ENCODE measurements around the gene PNLIP. TPM values are rescaled to one million over a fixed set of nuclear protein-coding genes. Genes with fewer than 3 reads are reported as not detected.

Gene PNLIP
- total and polyA plus RNA-seq, 9 of the 15 experiments (the other 6 are each of a cell fraction or from before 2014, with no cell fraction given) = 0.69 TPM; not detected in 8

DNA sequence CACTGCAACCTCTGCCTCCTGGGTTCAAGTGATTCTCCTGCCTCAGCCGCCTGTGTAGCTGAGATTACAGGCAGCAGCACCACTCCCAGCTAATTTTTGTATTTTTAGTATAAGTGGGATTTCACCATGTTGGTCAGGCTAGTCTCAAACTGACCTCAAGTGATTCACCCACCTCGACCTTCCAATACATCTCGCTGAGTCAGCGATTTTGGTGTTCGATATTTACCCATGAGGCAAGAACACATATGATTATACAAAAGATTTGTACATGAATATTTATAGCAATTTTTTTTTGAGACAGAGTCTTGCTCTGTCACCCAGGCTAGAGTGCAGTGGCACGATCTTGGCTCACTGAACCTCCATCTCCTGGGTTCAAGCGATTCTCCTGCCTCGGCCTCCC is 19.8 kb downstream of the PNLIP start:
- DNase-seq (ENCODE audit: extremely low read depth in 1 of 4, low spot score in 3 of 4) (no peak), FAIRE-seq (no peak), ATAC-seq (no peak)
- H3K36me3 ChIP-seq (ENCODE audit: control insufficient read depth, insufficient read depth, low read length) = no peaks in the 10 kb centered on the region
- no peaks in the 10 kb centered on the region for H3K9me3 ChIP-seq (replicated peaks; ENCODE audit: control insufficient read depth, insufficient read depth, low read depth, low read length)
- no peak overlapping the region for H3K4me2 ChIP-seq (ENCODE audit: insufficient read depth, low read length)
- no peaks in the 10 kb centered on the region for H3K27me3 ChIP-seq (ENCODE audit: control insufficient read depth in 2 of 2, insufficient read depth in 2 of 2, low read length in 2 of 2)
- H3K79me2 ChIP-seq (ENCODE audit: control insufficient read depth, insufficient read depth, low read length) = no peaks in the 10 kb centered on the region
- no peak overlapping the region for H3K27ac ChIP-seq (ENCODE audit: extremely low read depth, low read depth, low read length)
- no peaks in the 10 kb centered on the region for H4K20me1 ChIP-seq (replicated peaks; ENCODE audit: control insufficient read depth, insufficient read depth, low read length)
- H3K4me3 ChIP-seq = no peak overlapping the region
- H2AFZ ChIP-seq (ENCODE audit: low read depth, low read length) = no peak overlapping the region
- BruUV-seq (replicated peaks) = no TSS peak
- intact Hi-C loops (cut with micrococcal nuclease) (no loop called here), in situ Hi-C loops (cut with MboI) (no loop called here)
- H3K9me1 ChIP-seq (ENCODE audit: control insufficient read depth, insufficient read depth, low read length) = no peaks in the 10 kb centered on the region
- H3K9ac ChIP-seq (ENCODE audit: insufficient read depth in 1 of 2, low read depth in 2 of 2, low read length in 2 of 2) = no peak overlapping the region
- WGBS (ENCODE audit: insufficient coverage, low coverage, missing lambda C conversion rate) = 0% methylated on average over 6 of the region's 8 CpGs
- TF ChIP-seq C11orf30 (IDR thresholded peaks at IDR 0.05; ENCODE audit: low read depth) (peak; percentile 81), ZNF24 (IDR thresholded peaks at IDR 0.05) (no peak), MAFG (tag; conservative IDR thresholded peaks at IDR 0.05) (peak; percentile 83), SRSF1 (IDR thresholded peaks at IDR 0.05; ENCODE audit: low read depth, low read length) (no peak), ZNF551 (CRISPR knock-in tag; IDR thresholded peaks at IDR 0.05) (no peak), MAFK (IDR thresholded peaks at IDR 0.05; ENCODE audit: low read length) (peak; percentile 97), TEAD4 (IDR thresholded peaks at IDR 0.05; ENCODE audit: low read length) (no peak), TEAD4 (CRISPR knock-in tag; IDR thresholded peaks at IDR 0.05; ENCODE audit: borderline replicate concordance) (no peak), MAFF (IDR thresholded peaks at IDR 0.05; ENCODE audit: low read length) (peak; percentile 96), ZNF316 (IDR thresholded peaks at IDR 0.05) (peak; percentile 89), MTA1 (IDR thresholded peaks at IDR 0.05; ENCODE audit: borderline replicate concordance) (no peak)
- TF ChIP-seq, protein P1, sequence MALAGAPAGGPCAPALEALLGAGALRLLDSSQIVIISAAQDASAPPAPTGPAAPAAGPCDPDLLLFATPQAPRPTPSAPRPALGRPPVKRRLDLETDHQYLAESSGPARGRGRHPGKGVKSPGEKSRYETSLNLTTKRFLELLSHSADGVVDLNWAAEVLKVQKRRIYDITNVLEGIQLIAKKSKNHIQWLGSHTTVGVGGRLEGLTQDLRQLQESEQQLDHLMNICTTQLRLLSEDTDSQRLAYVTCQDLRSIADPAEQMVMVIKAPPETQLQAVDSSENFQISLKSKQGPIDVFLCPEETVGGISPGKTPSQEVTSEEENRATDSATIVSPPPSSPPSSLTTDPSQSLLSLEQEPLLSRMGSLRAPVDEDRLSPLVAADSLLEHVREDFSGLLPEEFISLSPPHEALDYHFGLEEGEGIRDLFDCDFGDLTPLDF (CRISPR knock-in tag; IDR thresholded peaks at IDR 0.05) = no peak
- TF ChIP-seq, protein P2, sequence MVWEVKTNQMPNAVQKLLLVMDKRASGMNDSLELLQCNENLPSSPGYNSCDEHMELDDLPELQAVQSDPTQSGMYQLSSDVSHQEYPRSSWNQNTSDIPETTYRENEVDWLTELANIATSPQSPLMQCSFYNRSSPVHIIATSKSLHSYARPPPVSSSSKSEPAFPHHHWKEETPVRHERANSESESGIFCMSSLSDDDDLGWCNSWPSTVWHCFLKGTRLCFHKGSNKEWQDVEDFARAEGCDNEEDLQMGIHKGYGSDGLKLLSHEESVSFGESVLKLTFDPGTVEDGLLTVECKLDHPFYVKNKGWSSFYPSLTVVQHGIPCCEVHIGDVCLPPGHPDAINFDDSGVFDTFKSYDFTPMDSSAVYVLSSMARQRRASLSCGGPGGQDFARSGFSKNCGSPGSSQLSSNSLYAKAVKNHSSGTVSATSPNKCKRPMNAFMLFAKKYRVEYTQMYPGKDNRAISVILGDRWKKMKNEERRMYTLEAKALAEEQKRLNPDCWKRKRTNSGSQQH (CRISPR knock-in tag; IDR thresholded peaks at IDR 0.05) = no peak
- TF ChIP-seq, protein P3, sequence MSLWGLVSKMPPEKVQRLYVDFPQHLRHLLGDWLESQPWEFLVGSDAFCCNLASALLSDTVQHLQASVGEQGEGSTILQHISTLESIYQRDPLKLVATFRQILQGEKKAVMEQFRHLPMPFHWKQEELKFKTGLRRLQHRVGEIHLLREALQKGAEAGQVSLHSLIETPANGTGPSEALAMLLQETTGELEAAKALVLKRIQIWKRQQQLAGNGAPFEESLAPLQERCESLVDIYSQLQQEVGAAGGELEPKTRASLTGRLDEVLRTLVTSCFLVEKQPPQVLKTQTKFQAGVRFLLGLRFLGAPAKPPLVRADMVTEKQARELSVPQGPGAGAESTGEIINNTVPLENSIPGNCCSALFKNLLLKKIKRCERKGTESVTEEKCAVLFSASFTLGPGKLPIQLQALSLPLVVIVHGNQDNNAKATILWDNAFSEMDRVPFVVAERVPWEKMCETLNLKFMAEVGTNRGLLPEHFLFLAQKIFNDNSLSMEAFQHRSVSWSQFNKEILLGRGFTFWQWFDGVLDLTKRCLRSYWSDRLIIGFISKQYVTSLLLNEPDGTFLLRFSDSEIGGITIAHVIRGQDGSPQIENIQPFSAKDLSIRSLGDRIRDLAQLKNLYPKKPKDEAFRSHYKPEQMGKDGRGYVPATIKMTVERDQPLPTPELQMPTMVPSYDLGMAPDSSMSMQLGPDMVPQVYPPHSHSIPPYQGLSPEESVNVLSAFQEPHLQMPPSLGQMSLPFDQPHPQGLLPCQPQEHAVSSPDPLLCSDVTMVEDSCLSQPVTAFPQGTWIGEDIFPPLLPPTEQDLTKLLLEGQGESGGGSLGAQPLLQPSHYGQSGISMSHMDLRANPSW (CRISPR knock-in tag; IDR thresholded peaks at IDR 0.05) = no peak
- H3K4me1 ChIP-seq (replicated peaks in 1 of 2; ENCODE audit: control insufficient read depth in 2 of 2, insufficient read depth in 2 of 2, low read length in 2 of 2) = no peaks in the 10 kb centered on the region
- CTCF ChIA-PET (ENCODE audit: low intra/inter-chr PET ratio) = no interaction called here
- POLR2A ChIA-PET = interaction anchor here (0.7 kb wide), 1 partner anchor 464 kb away, joined by 3 read pairs; no protein-coding TSS in a partner anchor
